GM12878 (cell line): Measurements from ENCODE around the gene FKRP. TPM values are rescaled to one million over a fixed set of nuclear protein-coding genes. Genes with fewer than 3 reads are reported as not detected.

ENCODE experiments used
- ATAC-seq: fragments of 200-7000 bp; cut with Tn5 transposase; 3 replicates; pipeline ENCODE4 v1.9.1; 2020; ENCODE audit warnings: mild to moderate bottlenecking, moderate library complexity
- BruUV-seq: library from RNA; stranded (reverse); fragments of 400-500 nt; replicated peaks from 2 replicates; lab custom pipeline; 2021; lab: Mats Ljungman, UMichigan
- CTCF ChIA-PET: fragments of 300-600 bp; sonication (Branson Sonifier 250); formaldehyde crosslinking; extraction: SDS; loops from one replicate; lab custom pipeline; 2021; ENCODE audit warnings: inconsistent platforms; lab: Yijun Ruan, JAX
- POLR2A ChIA-PET: fragments of 350-600 bp; formaldehyde crosslinking; extraction: SDS; loops from one replicate; lab custom pipeline; 2021; ENCODE audit warnings: inconsistent platforms; lab: Charles Lee
- RAD21 ChIA-PET: fragments of 300-600 bp; sonication (Branson Sonifier 250); formaldehyde crosslinking; loops from one replicate; lab custom pipeline; 2023; ENCODE audit warnings: antibody characterized with exemption; ENCODE audit not compliant: unreplicated experiment; lab: Charles Lee
- SMC1A ChIA-PET: fragments of 300-600 bp; sonication (Branson Sonifier 250); formaldehyde crosslinking; loops from one replicate; lab custom pipeline; 2023; ENCODE audit not compliant: unreplicated experiment, uncharacterized antibody; lab: Charles Lee
- DNase-seq: peaks from one replicate; pipeline ENCODE4 v3.0.0-alpha.2; 2011; ENCODE audit warnings: low read depth, low spot score
- FAIRE-seq: peaks from 3 replicates; lab custom pipeline; 2011; peaks lifted over from hg19 to GRCh38; lab: Jason Lieb, UNC
- H2AFZ ChIP-seq: 2 replicates; pipeline ENCODE4 v1.6.0; 2011; ENCODE audit warnings: low read depth, low read length, control low read depth; ENCODE audit not compliant: control insufficient read depth
- H3K27ac ChIP-seq: 2 replicates; pipeline ENCODE4 v1.5.1; 2011; ENCODE audit warnings: control low read depth; ENCODE audit not compliant: control insufficient read depth, insufficient read depth
- H3K27me3 ChIP-seq, 2 experiments: replicated peaks in 1 of 2; 2 replicates each; pipeline versions ENCODE4 v1.6.0 to v1.6.1; 2011; ENCODE audit warnings: low read length in 1 of 2; ENCODE audit not compliant: control insufficient read depth in 2 of 2, insufficient read depth in 2 of 2
- H3K36me3 ChIP-seq, 2 experiments: 2 replicates each; pipeline ENCODE4 v1.5.1; 2011; ENCODE audit warnings: low read length in 1 of 2; ENCODE audit not compliant: control insufficient read depth in 2 of 2, insufficient read depth in 2 of 2
- H3K4me1 ChIP-seq: 2 replicates; pipeline ENCODE4 v1.6.1; 2011; ENCODE audit warnings: mild to moderate bottlenecking, low read length, moderate library complexity, mixed read lengths; ENCODE audit not compliant: control insufficient read depth, insufficient read depth
- H3K4me2 ChIP-seq: 2 replicates; pipeline ENCODE4 v1.6.0; 2011; ENCODE audit warnings: control low read depth; ENCODE audit not compliant: control insufficient read depth, insufficient read depth
- H3K4me3 ChIP-seq: fragments of 200-600 bp; sonication (generic); 2 replicates; pipeline ENCODE4 v1.5.1; 2016
- H3K79me2 ChIP-seq: 2 replicates; pipeline ENCODE4 v1.6.0; 2011; ENCODE audit warnings: low read length; ENCODE audit not compliant: control insufficient read depth, insufficient read depth
- H3K9ac ChIP-seq: 2 replicates; pipeline ENCODE4 v1.8.0; 2011; ENCODE audit warnings: low read length, control low read depth, mixed read lengths; ENCODE audit not compliant: control insufficient read depth, insufficient read depth
- H3K9me3 ChIP-seq: replicated peaks from 3 replicates; pipeline ENCODE4 v1.5.1; 2011; ENCODE audit warnings: mild to moderate bottlenecking, low read length; ENCODE audit not compliant: control insufficient read depth, insufficient read depth
- H4K20me1 ChIP-seq: 2 replicates; pipeline ENCODE4 v1.6.0; 2011; ENCODE audit not compliant: control insufficient read depth, insufficient read depth
- BHLHE40 ChIP-seq, 2 experiments: fragments of 450-650 bp in 1 of 2; IDR thresholded peaks; 2 replicates each; pipeline ENCODE4 v1.6.1; 2011 to 2017; ENCODE audit warnings: low read depth in 2 of 2, borderline replicate concordance in 1 of 2, improper control_type of control experiment in 1 of 2, low read length in 1 of 2, mild to moderate bottlenecking in 1 of 2
- EGR1 ChIP-seq, 2 experiments: IDR thresholded peaks; 1 replicate in 1 of 2; 2 replicates in 1 of 2; pipeline ENCODE4 v1.6.1; 2011 to 2012; ENCODE audit warnings: low read depth in 2 of 2, low read length in 2 of 2, borderline replicate concordance in 1 of 2, mild to moderate bottlenecking in 1 of 2, moderate library complexity in 1 of 2
- EZH2 ChIP-seq: IDR thresholded peaks from 2 replicates; pipeline ENCODE4 v1.6.1; 2012; ENCODE audit warnings: low read depth, mild to moderate bottlenecking, control low read depth, inconsistent platforms, low read length, borderline replicate concordance; ENCODE audit not compliant: control insufficient read depth
- HCFC1 ChIP-seq: fragments of 150-350 bp; IDR thresholded peaks from 2 replicates; pipeline ENCODE4 v1.6.1; 2014; ENCODE audit warnings: low read length
- KAT2A ChIP-seq: conservative IDR thresholded peaks from 2 replicates; pipeline ENCODE4 v1.6.1; 2011; ENCODE audit warnings: low read depth, low read length; ENCODE audit not compliant: control insufficient read depth
- PML ChIP-seq: IDR thresholded peaks from 2 replicates; pipeline ENCODE4 v1.6.1; 2012; ENCODE audit warnings: low read length, inconsistent platforms
- RFX5 ChIP-seq: IDR thresholded peaks from 2 replicates; pipeline ENCODE4 v1.6.1; 2011; ENCODE audit warnings: low read depth, low read length, improper control_type of control experiment
- ZNF384 ChIP-seq: IDR thresholded peaks from 2 replicates; pipeline ENCODE4 v1.6.1; 2012; ENCODE audit warnings: low read depth, mild to moderate bottlenecking, low read length, improper control_type of control experiment, borderline replicate concordance
- WGBS: methylation state at CpG from one replicate; pipeline ENCODE4 v1.1.6; 2016; ENCODE audit warnings: low lambda C conversion rate; ENCODE audit not compliant: insufficient replicate concordance, insufficient coverage; ENCODE audit errors: missing lambda C conversion rate; 5-methylcytosine and 5-hydroxymethylcytosine counted together
- in situ Hi-C: fragments of 300-500 bp; cut with MboI; formaldehyde crosslinking; loops from 9 replicates; pipeline ENCODE4 v1.14.3; 2018; ENCODE audit warnings: mixed read lengths
- intact Hi-C: fragments of 100-400 bp; cut with micrococcal nuclease; formaldehyde crosslinking; loops from one replicate; pipeline ENCODE4 v1.14.2; 2022; ENCODE audit not compliant: unreplicated experiment
- polyA plus RNA-seq, 11 experiments: library from polyadenylated mRNA; depleted of rRNA in 4 of 11; unstranded in 6 of 11; stranded (reverse) in 5 of 11; fragments of >200 nt; fragmentation: Nextera tagmentation in 4 of 11; fragmentation: Illumina TruSeq in 1 of 11; extraction: Ambion mirVana in 4 of 11; extraction: Trizol in 1 of 11; gene quantifications; 1 replicate in 1 of 11; 2 replicates in 10 of 11; pipeline versions ENCODE4 v1.2.1 to v1.2.3, GENCODE V29; 2011 to 2016; ENCODE audit warnings: inconsistent platforms in 2 of 11, missing spikeins in 2 of 11, low read depth in 1 of 11
- total RNA-seq, 4 experiments: library from RNA; depleted of rRNA in 3 of 4; stranded (reverse); fragments of >200 nt in 3 of 4; fragmentation: Illumina TruSeq in 1 of 4; extraction: Trizol in 1 of 4; gene quantifications; 2 replicates each; pipeline versions ENCODE4 v1.2.1 to v1.2.3, GENCODE V29; 2013 to 2021
- TF ChIP-seq, protein P1 (sequence below): IDR thresholded peaks from 2 replicates; pipeline ENCODE4 v1.6.1; 2012; ENCODE audit warnings: low read depth, low read length, improper control_type of control experiment
- TF ChIP-seq, protein P2 (sequence below): IDR thresholded peaks from 2 replicates; pipeline ENCODE4 v1.6.1; 2011; ENCODE audit warnings: borderline replicate concordance, low read depth, mild to moderate bottlenecking, moderate library complexity, mixed read lengths, low read length; ENCODE audit not compliant: insufficient read depth; ENCODE audit errors: extremely low read length
- TF ChIP-seq, protein P3 (sequence below): fragments of 450-650 bp; IDR thresholded peaks from 2 replicates; pipeline ENCODE4 v1.6.1; 2018; ENCODE audit warnings: borderline replicate concordance, mild to moderate bottlenecking; ENCODE audit not compliant: partially characterized antibody
- TF ChIP-seq, protein P4 (sequence below): IDR thresholded peaks from 2 replicates; pipeline ENCODE4 v1.6.1; 2011; ENCODE audit warnings: low read depth, mild to moderate bottlenecking, low read length, moderate library complexity, borderline replicate concordance; ENCODE audit errors: extremely low read depth
- TF ChIP-seq, protein P5 (sequence below): fragments of 450-650 bp; IDR thresholded peaks from 2 replicates; pipeline ENCODE4 v1.6.1; 2014; ENCODE audit warnings: mild to moderate bottlenecking

Gene FKRP
- total and polyA plus RNA-seq, 10 of the 15 experiments (the other 5 are each of a cell fraction or from before 2014, with no cell fraction given) = 1.3 to 14.1 (median 7.8) TPM

DNA sequence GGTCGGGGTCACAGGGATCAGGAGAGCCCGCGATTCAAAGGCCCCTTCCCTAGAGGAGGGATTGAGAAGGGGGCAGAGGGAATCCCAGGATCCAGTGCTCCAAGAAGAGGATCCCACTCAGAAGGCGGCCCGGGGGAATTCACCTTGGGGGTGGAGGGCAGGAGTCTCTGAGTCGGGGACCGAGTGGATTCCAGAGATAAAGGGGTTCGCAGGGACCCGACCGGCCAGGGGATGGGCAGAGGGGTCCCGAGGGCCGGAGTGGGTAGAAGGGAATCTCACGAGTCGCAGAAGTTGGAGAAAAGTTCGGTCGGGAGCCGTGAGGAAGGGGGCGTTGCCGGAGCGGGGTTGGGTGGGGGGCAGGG lies 29.2 kb upstream of the FKRP start (continued):
- TF ChIP-seq KAT2A (no peak), HCFC1 (no peak), ZNF384 (no peak)

DNA sequence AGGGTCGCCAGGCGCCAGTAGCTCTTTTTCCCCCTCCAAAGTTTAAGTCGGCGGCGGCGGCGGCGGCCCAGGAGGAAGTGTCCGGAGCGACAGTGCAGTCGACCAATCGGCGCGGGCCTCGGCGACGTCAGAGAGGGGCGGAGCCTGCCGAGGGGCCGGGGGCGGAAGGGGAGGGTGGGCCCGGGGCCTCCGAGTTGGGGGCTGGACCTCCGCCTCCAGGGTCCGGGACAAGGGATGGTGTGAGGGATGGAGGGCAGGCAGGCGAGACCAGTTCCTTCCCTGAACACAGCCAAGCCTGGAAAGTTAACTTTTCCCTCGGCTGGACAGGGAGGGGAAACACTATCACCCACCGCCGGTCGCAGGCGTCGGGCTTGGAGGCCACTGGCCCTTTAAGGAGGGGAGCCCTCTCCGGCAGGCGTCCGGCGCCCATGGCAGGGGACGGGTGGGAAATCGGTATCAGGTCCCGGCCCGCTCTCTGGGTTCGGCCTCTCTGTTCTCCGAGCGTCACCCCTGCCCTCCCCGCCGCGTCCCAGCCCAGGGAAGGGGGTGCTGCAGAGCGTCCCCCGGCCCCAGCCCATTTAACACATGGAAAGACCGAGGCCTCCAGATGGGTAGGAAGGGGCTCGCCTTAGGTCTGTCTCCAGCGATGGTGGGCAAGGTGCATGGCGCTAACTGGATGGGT lies 28.7 kb upstream of the FKRP start, which contains the start of gene PRKD2:
Gene PRKD2 (minus strand): TSS at position 81 of the 682 bp plus-strand sequence. CDS start 744 bp downstream, outside the sequence.
- no peaks in the 10 kb centered on the region for H4K20me1 ChIP-seq
- peak within 1 kb of the TSS; percentile 86 for H3K9ac ChIP-seq
- WGBS = under 1% methylated on average over 37 of the region's 52 CpGs
- H2AFZ ChIP-seq = peak within 1 kb of the TSS; percentile 88
- BruUV-seq = TSS peak; percentile 88
- H3K79me2 ChIP-seq = peaks cover 50% of the 10 kb centered on the region
- peak within 1 kb of the TSS; percentile 91 for H3K4me3 ChIP-seq
- H3K36me3 ChIP-seq = peaks cover 4 to 21% of the 10 kb centered on the region in 2 experiments; a peak in 3 of 4 replicates
- FAIRE-seq (no peak), DNase-seq (no peak), ATAC-seq (peak; percentile 67)
- ChIA-PET CTCF (interaction anchor here (1.2 to 5.4 kb wide), 3 partner anchors 12 to 13 kb away, joined by 8 to 64 read pairs (median 32); no protein-coding TSS in a partner anchor), RAD21 (interaction anchor here (0.7 to 1.1 kb wide), 6 partner anchors 14 to 1078 kb away, joined by 3 to 5 read pairs (median 4); partner anchors contain the start of genes CALM3, DACT3 and EML2), SMC1A (interaction anchor here (1.0 to 1.3 kb wide), 2 partner anchors 12 to 25 kb away, joined by 3 read pairs; no protein-coding TSS in a partner anchor), POLR2A (interaction anchor here (0.6 kb wide), 2 partner anchors 186 to 1690 kb away, joined by 3 to 4 read pairs; no protein-coding TSS in a partner anchor)
- no peaks in the 10 kb centered on the region for H3K27me3 ChIP-seq
- in situ Hi-C loops = no loop called here
- H3K4me1 ChIP-seq = peaks cover 30% of the 10 kb centered on the region
- peak within 1 kb of the TSS; percentile 77 for H3K4me2 ChIP-seq
- H3K27ac ChIP-seq = peak within 1 kb of the TSS; percentile 88
- H3K9me3 ChIP-seq = no peaks in the 10 kb centered on the region
- intact Hi-C loops = loop anchor here (5.0 kb wide), 1 partner anchor 105 kb away; no protein-coding TSS in a partner anchor
- TF ChIP-seq, protein P1, sequence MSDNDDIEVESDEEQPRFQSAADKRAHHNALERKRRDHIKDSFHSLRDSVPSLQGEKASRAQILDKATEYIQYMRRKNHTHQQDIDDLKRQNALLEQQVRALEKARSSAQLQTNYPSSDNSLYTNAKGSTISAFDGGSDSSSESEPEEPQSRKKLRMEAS = no peak
- TF ChIP-seq, protein P2, sequence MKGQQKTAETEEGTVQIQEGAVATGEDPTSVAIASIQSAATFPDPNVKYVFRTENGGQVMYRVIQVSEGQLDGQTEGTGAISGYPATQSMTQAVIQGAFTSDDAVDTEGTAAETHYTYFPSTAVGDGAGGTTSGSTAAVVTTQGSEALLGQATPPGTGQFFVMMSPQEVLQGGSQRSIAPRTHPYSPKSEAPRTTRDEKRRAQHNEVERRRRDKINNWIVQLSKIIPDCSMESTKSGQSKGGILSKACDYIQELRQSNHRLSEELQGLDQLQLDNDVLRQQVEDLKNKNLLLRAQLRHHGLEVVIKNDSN = no peak
- TF ChIP-seq RFX5 (no peak), EGR1 (IDR thresholded peaks at IDR 0.05; ENCODE audit: borderline replicate concordance in 1 of 2, low read depth in 2 of 2, low read length in 2 of 2) (0 out of 3 replicates have a peak, but pooled peaks of 1 of the 2 experiments have one; percentile 31), PML (no peak), EZH2 (no peak), BHLHE40 (IDR thresholded peaks at IDR 0.05; ENCODE audit: borderline replicate concordance in 1 of 2, low read depth in 2 of 2, low read length in 1 of 2) (peak in 1 of 2 experiments; percentile 33; a peak in 1 of 4 replicates)
- TF ChIP-seq, protein P3, sequence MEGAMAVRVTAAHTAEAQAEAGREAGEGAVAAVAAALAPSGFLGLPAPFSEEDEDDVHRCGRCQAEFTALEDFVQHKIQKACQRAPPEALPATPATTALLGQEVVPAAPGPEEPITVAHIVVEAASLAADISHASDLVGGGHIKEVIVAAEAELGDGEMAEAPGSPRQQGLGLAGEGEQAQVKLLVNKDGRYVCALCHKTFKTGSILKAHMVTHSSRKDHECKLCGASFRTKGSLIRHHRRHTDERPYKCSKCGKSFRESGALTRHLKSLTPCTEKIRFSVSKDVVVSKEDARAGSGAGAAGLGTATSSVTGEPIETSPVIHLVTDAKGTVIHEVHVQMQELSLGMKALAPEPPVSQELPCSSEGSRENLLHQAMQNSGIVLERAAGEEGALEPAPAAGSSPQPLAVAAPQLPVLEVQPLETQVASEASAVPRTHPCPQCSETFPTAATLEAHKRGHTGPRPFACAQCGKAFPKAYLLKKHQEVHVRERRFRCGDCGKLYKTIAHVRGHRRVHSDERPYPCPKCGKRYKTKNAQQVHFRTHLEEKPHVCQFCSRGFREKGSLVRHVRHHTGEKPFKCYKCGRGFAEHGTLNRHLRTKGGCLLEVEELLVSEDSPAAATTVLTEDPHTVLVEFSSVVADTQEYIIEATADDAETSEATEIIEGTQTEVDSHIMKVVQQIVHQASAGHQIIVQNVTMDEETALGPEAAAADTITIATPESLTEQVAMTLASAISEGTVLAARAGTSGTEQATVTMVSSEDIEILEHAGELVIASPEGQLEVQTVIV = no peak
- TF ChIP-seq, protein P4, sequence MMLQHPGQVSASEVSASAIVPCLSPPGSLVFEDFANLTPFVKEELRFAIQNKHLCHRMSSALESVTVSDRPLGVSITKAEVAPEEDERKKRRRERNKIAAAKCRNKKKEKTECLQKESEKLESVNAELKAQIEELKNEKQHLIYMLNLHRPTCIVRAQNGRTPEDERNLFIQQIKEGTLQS = no peak
- TF ChIP-seq, protein P5, sequence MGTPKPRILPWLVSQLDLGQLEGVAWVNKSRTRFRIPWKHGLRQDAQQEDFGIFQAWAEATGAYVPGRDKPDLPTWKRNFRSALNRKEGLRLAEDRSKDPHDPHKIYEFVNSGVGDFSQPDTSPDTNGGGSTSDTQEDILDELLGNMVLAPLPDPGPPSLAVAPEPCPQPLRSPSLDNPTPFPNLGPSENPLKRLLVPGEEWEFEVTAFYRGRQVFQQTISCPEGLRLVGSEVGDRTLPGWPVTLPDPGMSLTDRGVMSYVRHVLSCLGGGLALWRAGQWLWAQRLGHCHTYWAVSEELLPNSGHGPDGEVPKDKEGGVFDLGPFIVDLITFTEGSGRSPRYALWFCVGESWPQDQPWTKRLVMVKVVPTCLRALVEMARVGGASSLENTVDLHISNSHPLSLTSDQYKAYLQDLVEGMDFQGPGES = no peak
